HEK293 (cell line): ENCODE measurements around the gene P4HA1.
"Not testable (repeated sequence)": the region's sequence is repeated elsewhere in the genome, so short reads cannot be mapped to it uniquely, and the experiment has no call there.

Experiments used
- SETDB1 ChIP-seq: IDR thresholded peaks from one replicate; pipeline ENCODE4 v1.6.1; 2017; ENCODE audit warnings: mild to moderate bottlenecking, low read length, moderate library complexity, mixed read lengths; ENCODE audit not compliant: insufficient read length
- ZNF138 ChIP-seq: fragments of 450-650 bp; formaldehyde crosslinking; IDR thresholded peaks from 2 replicates; pipeline ENCODE4 v1.5.1; 2016; ENCODE audit warnings: missing biosample characterization, missing genetic modification characterization, borderline replicate concordance
- ZNF175 ChIP-seq: fragments of 450-650 bp; formaldehyde crosslinking; IDR thresholded peaks from 2 replicates; pipeline ENCODE4 v1.5.1; 2016; ENCODE audit warnings: missing biosample characterization, missing genetic modification characterization
- ZNF274 ChIP-seq, 2 experiments: fragments of 200-500 bp in 1 of 2; fragments of 450-650 bp in 1 of 2; sonication (Bioruptor generic) in 1 of 2; formaldehyde crosslinking in 1 of 2; IDR thresholded peaks; 2 replicates each; pipeline versions ENCODE4 v1.5.1 to v1.6.1; 2014 to 2016; ENCODE audit warnings: borderline replicate concordance in 1 of 2, inconsistent platforms in 1 of 2, low read length in 1 of 2, missing biosample characterization in 1 of 2, missing genetic modification characterization in 1 of 2
- ZNF341 ChIP-seq: fragments of 450-650 bp; formaldehyde crosslinking; IDR thresholded peaks from 2 replicates; pipeline ENCODE4; 2016; ENCODE audit warnings: low read depth, missing biosample characterization, missing genetic modification characterization
- TF ChIP-seq, protein P1 (sequence below): fragments of 450-650 bp; formaldehyde crosslinking; IDR thresholded peaks from 2 replicates; pipeline ENCODE4 v1.5.1; 2016; ENCODE audit warnings: missing biosample characterization, missing genetic modification characterization
- TF ChIP-seq, protein P2 (sequence below): fragments of 450-650 bp; formaldehyde crosslinking; IDR thresholded peaks from 2 replicates; pipeline ENCODE4 v1.5.1; 2016; ENCODE audit warnings: missing biosample characterization, missing genetic modification characterization

DNA sequence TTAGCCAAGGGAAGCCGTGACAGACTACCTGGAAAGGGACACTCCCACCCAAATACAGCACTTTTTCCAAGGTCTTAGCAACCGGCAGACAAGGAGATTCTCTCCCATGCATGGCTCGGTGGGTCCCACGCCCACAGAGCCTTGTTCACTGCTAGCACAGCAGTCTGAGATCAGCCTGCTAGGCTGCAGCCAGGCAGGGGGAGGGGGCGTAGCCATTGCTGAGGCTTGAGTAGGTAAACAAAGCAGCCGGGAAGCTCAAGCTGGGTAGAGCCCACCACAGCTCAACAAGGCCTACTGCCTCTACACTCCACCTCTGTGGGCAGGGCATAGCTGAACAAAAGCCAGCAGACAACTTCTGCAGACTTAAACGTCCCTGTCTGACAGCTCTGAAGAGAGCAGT lies 106.9 kb downstream of the P4HA1 start:
- TF ChIP-seq, protein P1, sequence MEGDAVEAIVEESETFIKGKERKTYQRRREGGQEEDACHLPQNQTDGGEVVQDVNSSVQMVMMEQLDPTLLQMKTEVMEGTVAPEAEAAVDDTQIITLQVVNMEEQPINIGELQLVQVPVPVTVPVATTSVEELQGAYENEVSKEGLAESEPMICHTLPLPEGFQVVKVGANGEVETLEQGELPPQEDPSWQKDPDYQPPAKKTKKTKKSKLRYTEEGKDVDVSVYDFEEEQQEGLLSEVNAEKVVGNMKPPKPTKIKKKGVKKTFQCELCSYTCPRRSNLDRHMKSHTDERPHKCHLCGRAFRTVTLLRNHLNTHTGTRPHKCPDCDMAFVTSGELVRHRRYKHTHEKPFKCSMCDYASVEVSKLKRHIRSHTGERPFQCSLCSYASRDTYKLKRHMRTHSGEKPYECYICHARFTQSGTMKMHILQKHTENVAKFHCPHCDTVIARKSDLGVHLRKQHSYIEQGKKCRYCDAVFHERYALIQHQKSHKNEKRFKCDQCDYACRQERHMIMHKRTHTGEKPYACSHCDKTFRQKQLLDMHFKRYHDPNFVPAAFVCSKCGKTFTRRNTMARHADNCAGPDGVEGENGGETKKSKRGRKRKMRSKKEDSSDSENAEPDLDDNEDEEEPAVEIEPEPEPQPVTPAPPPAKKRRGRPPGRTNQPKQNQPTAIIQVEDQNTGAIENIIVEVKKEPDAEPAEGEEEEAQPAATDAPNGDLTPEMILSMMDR, result not testable (repeated sequence)
- TF ChIP-seq ZNF274 (IDR thresholded peaks at IDR 0.05; ENCODE audit: low read length); ZNF274 (tag by site-specific recombination; IDR thresholded peaks at IDR 0.05; ENCODE audit: borderline replicate concordance); ZNF175 (tag by site-specific recombination); ZNF341; SETDB1; ZNF138 (tag by site-specific recombination): not testable (repeated sequence)
- TF ChIP-seq, protein P2, sequence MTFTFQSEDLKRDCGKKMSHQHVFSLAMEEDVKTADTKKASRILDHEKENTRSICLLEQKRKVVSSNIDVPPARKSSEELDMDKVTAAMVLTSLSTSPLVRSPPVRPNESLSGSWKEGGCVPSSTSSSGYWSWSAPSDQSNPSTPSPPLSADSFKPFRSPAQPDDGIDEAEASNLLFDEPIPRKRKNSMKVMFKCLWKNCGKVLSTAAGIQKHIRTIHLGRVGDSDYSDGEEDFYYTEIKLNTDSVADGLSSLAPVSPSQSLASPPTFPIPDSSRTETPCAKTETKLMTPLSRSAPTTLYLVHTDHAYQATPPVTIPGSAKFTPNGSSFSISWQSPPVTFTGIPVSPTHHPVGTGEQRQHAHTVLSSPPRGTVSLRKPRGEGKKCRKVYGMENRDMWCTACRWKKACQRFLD (tag by site-specific recombination), result not testable (repeated sequence)
